ENCODE results near the gene MPC2. TPM values are rescaled to one million over a fixed set of nuclear protein-coding genes. Genes with fewer than 3 reads are reported as not detected.

The MPC2 gene
- total RNA-seq = 49.6 TPM
- long read RNA-seq, transcript MPC2-202 (5 exons, 2,177 nt) = major isoform, 39 of 46 reads
- long read RNA-seq, partial matches to known transcripts = 3 of 46 reads
- long read RNA-seq, other reads (novel, unspliced or antisense) = 3 of 46 reads

DNA sequence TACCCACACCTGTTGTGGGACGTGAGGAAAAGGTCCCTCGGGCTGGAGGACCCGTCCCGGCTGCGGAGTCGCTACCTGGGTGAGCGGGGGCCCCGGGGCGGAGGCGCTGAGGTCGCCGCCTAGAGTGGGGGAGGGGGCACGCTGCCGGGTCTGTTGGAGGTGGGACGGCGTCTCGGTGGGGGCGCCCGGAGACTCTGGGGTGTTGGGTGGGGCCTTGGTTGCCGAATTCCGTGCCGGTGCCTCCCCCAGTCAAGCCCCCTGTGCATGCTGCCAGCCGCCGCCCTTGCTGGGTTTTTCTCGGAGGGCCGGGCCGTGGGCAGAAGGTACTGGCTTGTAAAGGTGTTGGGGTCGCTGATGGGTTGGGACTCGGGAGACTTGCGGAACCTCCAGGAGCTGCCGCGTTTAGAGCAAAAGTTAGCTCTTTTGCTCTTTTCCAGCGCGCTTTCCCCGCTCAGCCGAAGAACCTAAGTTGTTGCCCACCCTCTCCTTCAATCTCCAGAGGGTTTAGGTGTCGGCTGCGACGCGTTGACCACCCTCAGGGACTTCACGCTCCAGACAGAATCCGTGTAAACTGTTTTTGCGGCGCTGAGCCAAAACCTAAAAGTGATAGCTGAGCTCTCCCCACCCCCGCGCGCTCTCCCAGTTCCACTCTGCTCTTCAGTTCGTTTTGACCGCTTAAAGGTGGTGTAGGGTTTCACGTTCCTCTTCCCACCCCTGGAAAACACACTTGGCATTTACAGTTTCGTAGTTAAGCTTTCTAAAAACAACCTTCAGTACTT is at the start of gene MPC2:
TSS of gene MPC2 (minus strand) at position 143 of the 779 bp plus-strand sequence. CDS start 1,231 bp downstream, outside the sequence.
- peak; percentile 43 to 50 for ATAC-seq
- H3K9me3 ChIP-seq = no peaks in the 10 kb centered on the region
- peak within 1 kb of the TSS; percentile 93 for H3K27ac ChIP-seq
- no peaks in the 10 kb centered on the region for H3K27me3 ChIP-seq (ENCODE audit: low read depth)
- peaks cover 33% of the 10 kb centered on the region for H3K4me1 ChIP-seq
- no peaks in the 10 kb centered on the region for H3K36me3 ChIP-seq
- peak; percentile 75 for DNase-seq
- H3K4me3 ChIP-seq = peak within 1 kb of the TSS; percentile 86
- intact Hi-C loops (cut with DNase I) = no loop called here
- TF ChIP-seq, protein P1, sequence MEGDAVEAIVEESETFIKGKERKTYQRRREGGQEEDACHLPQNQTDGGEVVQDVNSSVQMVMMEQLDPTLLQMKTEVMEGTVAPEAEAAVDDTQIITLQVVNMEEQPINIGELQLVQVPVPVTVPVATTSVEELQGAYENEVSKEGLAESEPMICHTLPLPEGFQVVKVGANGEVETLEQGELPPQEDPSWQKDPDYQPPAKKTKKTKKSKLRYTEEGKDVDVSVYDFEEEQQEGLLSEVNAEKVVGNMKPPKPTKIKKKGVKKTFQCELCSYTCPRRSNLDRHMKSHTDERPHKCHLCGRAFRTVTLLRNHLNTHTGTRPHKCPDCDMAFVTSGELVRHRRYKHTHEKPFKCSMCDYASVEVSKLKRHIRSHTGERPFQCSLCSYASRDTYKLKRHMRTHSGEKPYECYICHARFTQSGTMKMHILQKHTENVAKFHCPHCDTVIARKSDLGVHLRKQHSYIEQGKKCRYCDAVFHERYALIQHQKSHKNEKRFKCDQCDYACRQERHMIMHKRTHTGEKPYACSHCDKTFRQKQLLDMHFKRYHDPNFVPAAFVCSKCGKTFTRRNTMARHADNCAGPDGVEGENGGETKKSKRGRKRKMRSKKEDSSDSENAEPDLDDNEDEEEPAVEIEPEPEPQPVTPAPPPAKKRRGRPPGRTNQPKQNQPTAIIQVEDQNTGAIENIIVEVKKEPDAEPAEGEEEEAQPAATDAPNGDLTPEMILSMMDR (IDR thresholded peaks at IDR 0.05) = no peak

DNA sequence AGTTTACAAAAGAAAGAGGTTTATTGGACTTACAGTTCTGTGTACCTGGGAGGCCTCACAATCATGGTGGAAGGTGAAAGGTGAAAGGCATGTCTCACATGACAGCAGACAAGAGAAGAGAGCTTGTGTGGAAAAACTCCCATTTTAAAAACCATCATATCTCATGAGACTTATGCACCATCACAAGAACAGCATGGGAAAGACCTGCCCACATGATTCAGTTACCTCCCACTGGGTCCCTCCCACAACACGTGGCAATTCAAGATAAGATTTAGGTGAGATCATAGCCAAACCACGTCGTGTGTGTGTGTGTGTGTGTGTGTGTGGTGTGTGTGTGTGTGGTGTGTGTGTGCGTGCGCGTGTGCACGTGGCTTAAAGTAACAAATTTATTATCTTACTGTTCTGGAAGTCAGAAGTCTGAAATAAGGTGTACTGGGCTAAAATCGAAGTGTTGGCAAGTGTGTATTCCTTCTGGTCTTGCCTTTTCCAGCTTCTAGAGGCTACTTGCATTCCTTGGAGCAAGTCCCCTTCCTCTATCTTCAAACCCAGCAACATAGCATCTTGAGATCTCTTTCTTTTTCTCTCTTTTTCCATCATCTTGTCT is 48.1 kb upstream of the MPC2 start:
- Histone ChIP-seq H3K36me3 (peaks cover 5% of the 10 kb centered on the region), H3K4me1 (peaks cover 5% of the 10 kb centered on the region), H3K9me3 (no peaks in the 10 kb centered on the region), H3K27me3 (ENCODE audit: low read depth) (no peaks in the 10 kb centered on the region), H3K27ac (no peak overlapping the region), H3K4me3 (no peak overlapping the region)
- ATAC-seq (no peak), DNase-seq (no peak)
- intact Hi-C loops (cut with DNase I) = no loop called here
- TF ChIP-seq, protein P1 (IDR thresholded peaks at IDR 0.05) = no peak

- DNase-seq = no peak
- Histone ChIP-seq H3K36me3 (peaks cover 5% of the 10 kb centered on the region), H3K4me3 (no peak overlapping the region), H3K4me1 (peaks cover 5% of the 10 kb centered on the region), H3K27me3 (ENCODE audit: low read depth) (no peaks in the 10 kb centered on the region), H3K27ac (no peak overlapping the region), H3K9me3 (no peaks in the 10 kb centered on the region)
- intact Hi-C loops (cut with DNase I) = no loop called here
- no peak for ATAC-seq
- TF ChIP-seq, protein P1 (IDR thresholded peaks at IDR 0.05) = no peak
Measured at GRCh38 chr1:167983797-167984420, 47.0 kb upstream of the MPC2 start.

- Histone ChIP-seq H3K9me3 (no peaks in the 10 kb centered on the region), H3K36me3 (no peaks in the 10 kb centered on the region), H3K27me3 (ENCODE audit: low read depth) (no peaks in the 10 kb centered on the region), H3K4me3 (no peak overlapping the region), H3K4me1 (peaks cover 5% of the 10 kb centered on the region), H3K27ac (no peak overlapping the region)
- TF ChIP-seq, protein P1 (IDR thresholded peaks at IDR 0.05) = no peak
- intact Hi-C loops (cut with DNase I) = no loop called here
- ATAC-seq (no peak), DNase-seq (no peak)
Measured at GRCh38 chr1:167981933-167982332, 45.1 kb upstream of the MPC2 start.

- H3K36me3 ChIP-seq = peaks cover 15% of the 10 kb centered on the region
- TF ChIP-seq, protein P1 (IDR thresholded peaks at IDR 0.05) = no peak
- H3K9me3 ChIP-seq = no peaks in the 10 kb centered on the region
- H3K4me1 ChIP-seq = no peaks in the 10 kb centered on the region
- no peak for ATAC-seq
- H3K4me3 ChIP-seq = no peak overlapping the region
- H3K27ac ChIP-seq = no peak overlapping the region
- intact Hi-C loops (cut with DNase I) = no loop called here
- no peak for DNase-seq
- H3K27me3 ChIP-seq (ENCODE audit: low read depth) = no peaks in the 10 kb centered on the region
Measured at GRCh38 chr1:167977245-167977644, 40.4 kb upstream of the MPC2 start.

All from lower lobe of right lung (tissue), 2 donors.